ENCODE results near the gene PPP1R3D. TPM values are rescaled to one million over a fixed set of nuclear protein-coding genes. Genes with fewer than 3 reads are reported as not detected.

PPP1R3D gene
- total RNA-seq, 1 donor from 2014 or later: 11.8 TPM

DNA sequence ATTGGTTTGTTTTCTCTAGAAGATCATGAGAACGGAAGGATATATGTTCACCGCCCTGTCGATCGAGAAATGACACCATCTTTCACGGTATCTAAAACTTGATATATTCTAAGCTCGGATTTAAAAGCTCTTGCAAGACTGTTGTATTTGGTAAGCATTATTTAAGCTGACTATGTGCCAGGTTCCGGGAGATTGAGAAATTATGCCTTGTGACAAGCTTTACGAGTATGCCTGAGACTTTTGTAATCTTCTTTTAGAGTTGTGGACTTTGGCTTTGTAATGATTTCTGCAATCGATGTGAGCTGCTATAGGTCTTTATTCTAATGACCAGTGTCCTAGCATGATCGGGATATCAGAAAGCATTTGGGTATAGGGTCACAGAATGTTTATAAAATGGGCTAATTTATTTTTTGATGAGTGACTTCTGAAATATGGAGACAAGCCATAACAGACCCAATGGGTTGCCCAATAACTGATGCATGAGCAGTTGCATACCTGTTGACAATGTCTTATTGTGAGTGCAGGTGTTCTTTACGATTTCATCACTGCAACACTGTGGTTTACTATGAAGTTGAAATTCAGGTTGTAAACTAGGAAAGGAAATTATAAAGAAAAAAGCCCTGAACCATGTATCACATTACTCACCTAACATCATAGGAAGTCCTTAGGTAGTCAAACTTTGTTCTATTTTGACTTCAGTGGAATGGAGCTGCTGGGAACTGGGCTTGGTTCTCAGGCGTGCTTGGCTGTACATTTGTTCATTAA is 32.1 kb upstream of the PPP1R3D start:
- H3K36me3 ChIP-seq: no peaks in the 10 kb centered on the region
- no peak for DNase-seq (ENCODE audit: extremely low spot score in 2 of 2)
- intact Hi-C loops (cut with DNase I): no loop called here
- no peak overlapping the region for H3K27ac ChIP-seq
- TF ChIP-seq POLR2AphosphoS5 (IDR thresholded peaks at IDR 0.05; ENCODE audit: insufficient read depth in 1 of 2, low read depth in 1 of 2): peak in 1 of 2 donors; percentile 46
- no peak for TF ChIP-seq POLR2A (IDR thresholded peaks at IDR 0.05)
- no peaks in the 10 kb centered on the region for H3K27me3 ChIP-seq
- H3K4me3 ChIP-seq: no peak overlapping the region
- no peaks in the 10 kb centered on the region for H3K9me3 ChIP-seq
- H3K4me1 ChIP-seq: no peaks in the 10 kb centered on the region

DNA sequence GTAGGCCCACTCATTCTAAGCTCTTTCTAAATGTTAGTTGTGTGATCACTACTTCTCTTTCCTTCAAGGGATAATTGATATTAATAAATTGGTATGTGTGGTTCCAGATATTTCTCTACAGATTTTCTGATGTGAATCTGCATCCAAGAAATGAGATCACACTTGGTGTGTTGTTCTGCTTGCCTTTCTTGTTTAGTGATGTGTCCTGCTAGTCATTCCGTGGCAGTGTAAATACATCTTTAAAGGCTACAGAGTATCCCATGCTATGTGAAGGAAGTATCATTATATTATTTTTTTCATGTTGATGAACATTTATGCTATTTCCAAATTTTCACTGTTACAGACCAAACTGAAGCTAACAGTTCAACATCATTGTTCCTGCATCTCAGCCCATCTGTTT is 31.3 kb upstream of the PPP1R3D start:
- no peaks in the 10 kb centered on the region for H3K4me1 ChIP-seq
- H3K36me3 ChIP-seq: no peaks in the 10 kb centered on the region
- no peak overlapping the region for H3K4me3 ChIP-seq
- H3K27ac ChIP-seq: no peak overlapping the region
- intact Hi-C loops (cut with DNase I): no loop called here
- TF ChIP-seq, protein P1, sequence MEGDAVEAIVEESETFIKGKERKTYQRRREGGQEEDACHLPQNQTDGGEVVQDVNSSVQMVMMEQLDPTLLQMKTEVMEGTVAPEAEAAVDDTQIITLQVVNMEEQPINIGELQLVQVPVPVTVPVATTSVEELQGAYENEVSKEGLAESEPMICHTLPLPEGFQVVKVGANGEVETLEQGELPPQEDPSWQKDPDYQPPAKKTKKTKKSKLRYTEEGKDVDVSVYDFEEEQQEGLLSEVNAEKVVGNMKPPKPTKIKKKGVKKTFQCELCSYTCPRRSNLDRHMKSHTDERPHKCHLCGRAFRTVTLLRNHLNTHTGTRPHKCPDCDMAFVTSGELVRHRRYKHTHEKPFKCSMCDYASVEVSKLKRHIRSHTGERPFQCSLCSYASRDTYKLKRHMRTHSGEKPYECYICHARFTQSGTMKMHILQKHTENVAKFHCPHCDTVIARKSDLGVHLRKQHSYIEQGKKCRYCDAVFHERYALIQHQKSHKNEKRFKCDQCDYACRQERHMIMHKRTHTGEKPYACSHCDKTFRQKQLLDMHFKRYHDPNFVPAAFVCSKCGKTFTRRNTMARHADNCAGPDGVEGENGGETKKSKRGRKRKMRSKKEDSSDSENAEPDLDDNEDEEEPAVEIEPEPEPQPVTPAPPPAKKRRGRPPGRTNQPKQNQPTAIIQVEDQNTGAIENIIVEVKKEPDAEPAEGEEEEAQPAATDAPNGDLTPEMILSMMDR (IDR thresholded peaks at IDR 0.05): no peak
- TF ChIP-seq POLR2AphosphoS5 (IDR thresholded peaks at IDR 0.05; ENCODE audit: insufficient read depth in 1 of 2, low read depth in 1 of 2): no peak
- TF ChIP-seq POLR2A (IDR thresholded peaks at IDR 0.05): no peak
- DNase-seq (ENCODE audit: extremely low spot score in 2 of 2): no peak
- H3K9me3 ChIP-seq: no peaks in the 10 kb centered on the region
- H3K27me3 ChIP-seq: no peaks in the 10 kb centered on the region

DNA sequence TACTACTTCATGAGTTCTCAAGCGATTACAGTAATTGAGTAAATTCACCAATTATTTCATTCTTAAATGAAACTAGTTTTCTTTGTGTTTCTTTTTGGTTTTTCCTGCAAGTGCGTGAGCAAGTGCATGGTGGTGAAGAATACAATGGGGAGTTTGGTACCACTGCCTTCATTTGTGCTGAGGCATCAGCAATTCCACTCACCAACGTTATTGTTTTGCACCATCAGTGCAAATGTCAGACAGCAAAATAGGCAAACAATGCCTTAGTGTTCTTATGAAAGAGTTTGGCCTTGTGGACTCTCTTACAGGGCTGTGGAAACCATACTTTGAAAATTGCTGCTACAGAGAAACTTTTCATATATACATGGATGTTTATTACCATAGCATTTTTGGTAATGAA is 26.3 kb upstream of the PPP1R3D start:
- no peak overlapping the region for H3K27ac ChIP-seq
- no peak for DNase-seq (ENCODE audit: extremely low spot score in 2 of 2)
- intact Hi-C loops (cut with DNase I): no loop called here
- H3K4me3 ChIP-seq: no peak overlapping the region
- no peaks in the 10 kb centered on the region for H3K9me3 ChIP-seq
- H3K36me3 ChIP-seq: no peaks in the 10 kb centered on the region
- H3K27me3 ChIP-seq: no peaks in the 10 kb centered on the region
- no peak for TF ChIP-seq POLR2A (IDR thresholded peaks at IDR 0.05)
- TF ChIP-seq, protein P1 (IDR thresholded peaks at IDR 0.05): no peak
- no peak for TF ChIP-seq POLR2AphosphoS5 (IDR thresholded peaks at IDR 0.05; ENCODE audit: insufficient read depth in 1 of 2, low read depth in 1 of 2)
- no peaks in the 10 kb centered on the region for H3K4me1 ChIP-seq

DNA sequence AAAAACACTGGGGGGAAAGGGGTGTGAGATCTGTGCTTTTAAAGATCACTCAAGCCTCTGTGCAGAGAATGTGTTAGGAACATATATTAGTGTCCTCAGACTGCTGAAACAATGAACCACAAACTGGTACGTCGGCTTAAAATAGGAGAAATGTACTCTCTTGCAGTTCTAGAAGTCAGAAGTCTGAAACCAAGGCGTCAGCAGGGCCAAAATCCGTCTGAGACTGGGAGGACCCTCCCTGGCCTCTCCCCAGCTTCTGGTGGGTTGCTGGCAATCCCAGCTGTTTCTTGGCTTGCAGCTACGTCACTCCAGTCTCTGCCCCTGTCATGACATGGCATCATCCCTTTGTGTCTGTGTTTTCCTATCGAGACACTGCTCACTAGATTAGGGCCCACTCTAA is 22.1 kb upstream of the PPP1R3D start:
- Histone ChIP-seq H3K27ac (no peak overlapping the region), H3K36me3 (no peaks in the 10 kb centered on the region), H3K4me3 (no peak overlapping the region), H3K4me1 (peaks cover 7% of the 10 kb centered on the region), H3K9me3 (no peaks in the 10 kb centered on the region), H3K27me3 (no peaks in the 10 kb centered on the region)
- intact Hi-C loops (cut with DNase I): no loop called here
- no peak for DNase-seq (ENCODE audit: extremely low spot score in 2 of 2)
- TF ChIP-seq, protein P1 (IDR thresholded peaks at IDR 0.05): no peak
- TF ChIP-seq POLR2A (IDR thresholded peaks at IDR 0.05): no peak
- TF ChIP-seq POLR2AphosphoS5 (IDR thresholded peaks at IDR 0.05; ENCODE audit: insufficient read depth in 1 of 2, low read depth in 1 of 2): no peak

DNA sequence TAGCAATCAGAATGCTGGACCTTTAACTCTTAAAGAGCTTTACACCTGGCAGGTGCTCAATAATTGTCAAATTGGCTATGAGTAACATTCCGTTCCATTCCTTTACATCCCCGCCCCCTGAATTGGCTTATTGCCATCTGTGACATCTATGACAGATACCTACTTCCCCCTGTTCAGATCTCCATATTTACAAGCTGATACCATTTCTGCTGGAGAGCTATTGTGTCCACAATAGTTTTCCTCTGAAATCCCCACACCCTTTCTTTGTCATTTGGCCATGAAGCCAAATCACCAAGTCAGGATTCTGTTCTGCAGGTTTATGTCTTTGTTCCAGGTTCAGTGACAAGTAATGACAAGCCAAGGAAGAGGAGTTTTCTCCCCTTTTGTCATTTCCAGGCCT is 21.3 kb upstream of the PPP1R3D start:
- H3K9me3 ChIP-seq: no peaks in the 10 kb centered on the region
- H3K27me3 ChIP-seq: no peaks in the 10 kb centered on the region
- H3K27ac ChIP-seq: no peak overlapping the region
- TF ChIP-seq, protein P1 (IDR thresholded peaks at IDR 0.05): no peak
- TF ChIP-seq POLR2AphosphoS5 (IDR thresholded peaks at IDR 0.05; ENCODE audit: insufficient read depth in 1 of 2, low read depth in 1 of 2): peak in 1 of 2 donors; percentile 41
- intact Hi-C loops (cut with DNase I): no loop called here
- H3K4me3 ChIP-seq: no peak overlapping the region
- peaks cover 7% of the 10 kb centered on the region for H3K4me1 ChIP-seq
- H3K36me3 ChIP-seq: no peaks in the 10 kb centered on the region
- no peak for DNase-seq (ENCODE audit: extremely low spot score in 2 of 2)
